ENCODE results near the gene DDIT3. TPM values are rescaled to one million over a fixed set of nuclear protein-coding genes. Genes with fewer than 3 reads are reported as not detected.

The DDIT3 gene
- polyA plus RNA-seq, 1 donor from 2014 or later: 24.0 TPM

DNA sequence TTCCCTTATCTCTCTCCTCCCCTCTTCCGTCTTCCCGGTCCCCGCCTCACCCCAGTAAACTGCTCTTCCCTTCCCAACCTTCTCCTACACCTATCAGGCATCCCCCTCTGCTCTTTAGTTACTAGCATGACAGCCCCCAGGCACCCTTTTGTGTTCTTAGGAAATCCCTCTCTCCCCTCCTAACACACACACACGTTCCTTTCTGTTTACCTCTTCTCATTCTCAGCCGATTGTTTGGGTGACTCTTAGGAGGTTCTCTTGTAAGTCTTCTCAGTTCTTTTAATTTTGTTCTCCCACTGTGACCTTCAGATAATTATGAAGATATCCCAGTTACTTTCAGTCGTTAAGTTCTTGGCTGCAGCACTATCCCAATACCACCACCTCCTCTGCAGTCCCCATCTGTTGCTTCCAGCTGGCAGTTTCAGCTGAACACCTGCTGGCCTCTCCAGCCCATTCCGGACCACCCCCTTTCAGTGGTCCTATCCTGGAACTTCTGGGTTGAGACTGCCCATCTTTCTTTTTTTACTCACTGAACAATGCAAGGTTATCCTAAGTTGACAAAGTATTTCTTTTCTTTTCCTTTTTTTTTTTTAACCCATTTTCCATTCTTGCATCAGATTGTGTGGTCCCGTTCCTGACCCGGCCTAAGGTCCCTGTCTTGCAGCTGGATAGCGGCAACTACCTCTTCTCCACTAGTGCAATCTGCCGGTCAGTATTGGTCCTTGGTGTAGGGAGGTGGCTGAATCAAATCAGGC lies 31.7 kb downstream of the DDIT3 start:
- peak overlapping the region; percentile 85 for H3K4me3 ChIP-seq (ENCODE audit: low read length)
- H4K20me1 ChIP-seq (ENCODE audit: insufficient read depth): no peaks in the 10 kb centered on the region
- H3K36me3 ChIP-seq (ENCODE audit: insufficient read depth, low read length): peaks cover 4% of the 10 kb centered on the region
- no peaks in the 10 kb centered on the region for H3K9me3 ChIP-seq (ENCODE audit: low read length)
- H2AFZ ChIP-seq (ENCODE audit: low read depth, low read length): peak overlapping the region; percentile 23
- peak overlapping the region; percentile 66 for H3K27ac ChIP-seq (ENCODE audit: low read length)
- peaks cover 15% of the 10 kb centered on the region for H3K79me2 ChIP-seq (replicated peaks; ENCODE audit: insufficient read depth, low read length)
- H3F3A ChIP-seq (ENCODE audit: insufficient read depth, low read length, poor library complexity, severe bottlenecking): no peaks in the 10 kb centered on the region
- peak overlapping the region; percentile 99 for H3K4me2 ChIP-seq (ENCODE audit: low read length)
- H3K9ac ChIP-seq (ENCODE audit: low read length): peak overlapping the region; percentile 80
- no peaks in the 10 kb centered on the region for H3K27me3 ChIP-seq (ENCODE audit: insufficient read depth, low read depth, low read length)
- no peaks in the 10 kb centered on the region for H3K9me2 ChIP-seq (ENCODE audit: insufficient read depth, low read length)
- TF ChIP-seq EP300 (conservative IDR thresholded peaks at IDR 0.05; ENCODE audit: poor library complexity, severe bottlenecking) (no peak), POLR2AphosphoS5 (IDR thresholded peaks at IDR 0.05) (no peak), EZH2 (IDR thresholded peaks at IDR 0.05; ENCODE audit: borderline replicate concordance, insufficient read depth, low read length, poor library complexity, severe bottlenecking) (no peak), RAD21 (conservative IDR thresholded peaks at IDR 0.05) (no peak), SMC3 (conservative IDR thresholded peaks at IDR 0.05; ENCODE audit: poor library complexity) (no peak), TAF1 (IDR thresholded peaks at IDR 0.05; ENCODE audit: low read depth) (no peak), MXI1 (conservative IDR thresholded peaks at IDR 0.05; ENCODE audit: poor library complexity, severe bottlenecking) (no peak)
- TF ChIP-seq, protein P1, sequence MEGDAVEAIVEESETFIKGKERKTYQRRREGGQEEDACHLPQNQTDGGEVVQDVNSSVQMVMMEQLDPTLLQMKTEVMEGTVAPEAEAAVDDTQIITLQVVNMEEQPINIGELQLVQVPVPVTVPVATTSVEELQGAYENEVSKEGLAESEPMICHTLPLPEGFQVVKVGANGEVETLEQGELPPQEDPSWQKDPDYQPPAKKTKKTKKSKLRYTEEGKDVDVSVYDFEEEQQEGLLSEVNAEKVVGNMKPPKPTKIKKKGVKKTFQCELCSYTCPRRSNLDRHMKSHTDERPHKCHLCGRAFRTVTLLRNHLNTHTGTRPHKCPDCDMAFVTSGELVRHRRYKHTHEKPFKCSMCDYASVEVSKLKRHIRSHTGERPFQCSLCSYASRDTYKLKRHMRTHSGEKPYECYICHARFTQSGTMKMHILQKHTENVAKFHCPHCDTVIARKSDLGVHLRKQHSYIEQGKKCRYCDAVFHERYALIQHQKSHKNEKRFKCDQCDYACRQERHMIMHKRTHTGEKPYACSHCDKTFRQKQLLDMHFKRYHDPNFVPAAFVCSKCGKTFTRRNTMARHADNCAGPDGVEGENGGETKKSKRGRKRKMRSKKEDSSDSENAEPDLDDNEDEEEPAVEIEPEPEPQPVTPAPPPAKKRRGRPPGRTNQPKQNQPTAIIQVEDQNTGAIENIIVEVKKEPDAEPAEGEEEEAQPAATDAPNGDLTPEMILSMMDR (IDR thresholded peaks at IDR 0.05; ENCODE audit: poor library complexity, severe bottlenecking): no peak
- TF ChIP-seq, protein P2, sequence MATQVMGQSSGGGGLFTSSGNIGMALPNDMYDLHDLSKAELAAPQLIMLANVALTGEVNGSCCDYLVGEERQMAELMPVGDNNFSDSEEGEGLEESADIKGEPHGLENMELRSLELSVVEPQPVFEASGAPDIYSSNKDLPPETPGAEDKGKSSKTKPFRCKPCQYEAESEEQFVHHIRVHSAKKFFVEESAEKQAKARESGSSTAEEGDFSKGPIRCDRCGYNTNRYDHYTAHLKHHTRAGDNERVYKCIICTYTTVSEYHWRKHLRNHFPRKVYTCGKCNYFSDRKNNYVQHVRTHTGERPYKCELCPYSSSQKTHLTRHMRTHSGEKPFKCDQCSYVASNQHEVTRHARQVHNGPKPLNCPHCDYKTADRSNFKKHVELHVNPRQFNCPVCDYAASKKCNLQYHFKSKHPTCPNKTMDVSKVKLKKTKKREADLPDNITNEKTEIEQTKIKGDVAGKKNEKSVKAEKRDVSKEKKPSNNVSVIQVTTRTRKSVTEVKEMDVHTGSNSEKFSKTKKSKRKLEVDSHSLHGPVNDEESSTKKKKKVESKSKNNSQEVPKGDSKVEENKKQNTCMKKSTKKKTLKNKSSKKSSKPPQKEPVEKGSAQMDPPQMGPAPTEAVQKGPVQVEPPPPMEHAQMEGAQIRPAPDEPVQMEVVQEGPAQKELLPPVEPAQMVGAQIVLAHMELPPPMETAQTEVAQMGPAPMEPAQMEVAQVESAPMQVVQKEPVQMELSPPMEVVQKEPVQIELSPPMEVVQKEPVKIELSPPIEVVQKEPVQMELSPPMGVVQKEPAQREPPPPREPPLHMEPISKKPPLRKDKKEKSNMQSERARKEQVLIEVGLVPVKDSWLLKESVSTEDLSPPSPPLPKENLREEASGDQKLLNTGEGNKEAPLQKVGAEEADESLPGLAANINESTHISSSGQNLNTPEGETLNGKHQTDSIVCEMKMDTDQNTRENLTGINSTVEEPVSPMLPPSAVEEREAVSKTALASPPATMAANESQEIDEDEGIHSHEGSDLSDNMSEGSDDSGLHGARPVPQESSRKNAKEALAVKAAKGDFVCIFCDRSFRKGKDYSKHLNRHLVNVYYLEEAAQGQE (IDR thresholded peaks at IDR 0.05; ENCODE audit: borderline replicate concordance): no peak

DNA sequence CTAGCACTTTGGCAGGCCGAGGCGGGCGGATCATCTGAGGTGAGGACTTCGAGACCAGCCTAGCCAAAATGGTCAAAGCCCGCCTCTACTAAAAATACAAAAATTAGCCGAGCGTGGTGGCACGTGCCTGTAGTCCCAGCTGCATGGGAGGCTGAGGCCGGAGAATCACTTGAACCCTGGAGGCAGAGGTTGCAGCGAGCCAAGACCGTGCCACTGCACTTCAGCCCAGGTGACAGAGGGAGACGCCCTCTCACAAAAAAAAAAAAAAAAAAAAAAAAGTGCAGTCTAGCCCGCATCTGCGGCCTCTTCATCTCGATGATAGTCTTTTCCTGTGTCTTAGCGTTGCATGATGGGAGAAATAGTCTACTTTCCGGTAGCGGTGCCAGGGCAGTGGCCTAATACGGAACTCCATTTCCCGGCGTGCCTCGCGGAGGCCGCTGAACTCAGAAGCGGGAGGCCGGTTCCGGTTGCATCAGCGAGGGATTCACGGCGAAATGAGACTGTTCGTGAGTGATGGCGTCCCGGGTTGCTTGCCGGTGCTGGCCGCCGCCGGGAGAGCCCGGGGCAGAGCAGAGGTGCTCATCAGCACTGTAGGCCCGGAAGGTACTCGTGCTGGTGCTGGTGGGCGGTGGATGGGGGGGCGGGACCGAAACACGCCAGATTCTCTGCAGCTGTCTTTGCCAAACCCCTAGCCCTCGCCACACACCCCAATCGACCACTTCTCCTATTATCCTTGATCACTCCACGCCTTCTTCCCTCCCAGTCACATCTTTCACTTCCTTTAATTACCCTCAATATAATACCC lies 32.5 kb downstream of the DDIT3 start, which contains the start of gene MARS1:
TSS of gene MARS1 (plus strand) at position 472 of the 805 bp plus-strand sequence. CDS start at position 495, 23 bp downstream.
- Histone ChIP-seq H3K4me3 (ENCODE audit: low read length) (peak within 1 kb of the TSS; percentile 85), H3K79me2 (replicated peaks; ENCODE audit: insufficient read depth, low read length) (peaks cover 15% of the 10 kb centered on the region), H3K9ac (ENCODE audit: low read length) (peak within 1 kb of the TSS; percentile 80), H3K9me3 (ENCODE audit: low read length) (no peaks in the 10 kb centered on the region), H3K27me3 (ENCODE audit: insufficient read depth, low read depth, low read length) (no peaks in the 10 kb centered on the region), H3K36me3 (ENCODE audit: insufficient read depth, low read length) (peaks cover 2% of the 10 kb centered on the region), H4K20me1 (ENCODE audit: insufficient read depth) (no peaks in the 10 kb centered on the region), H2AFZ (ENCODE audit: low read depth, low read length) (peak within 1 kb of the TSS; percentile 33), H3K4me2 (ENCODE audit: low read length) (peak within 1 kb of the TSS; percentile 99), H3K27ac (ENCODE audit: low read length) (peak within 1 kb of the TSS; percentile 66), H3K9me2 (ENCODE audit: insufficient read depth, low read length) (no peaks in the 10 kb centered on the region), H3F3A (ENCODE audit: insufficient read depth, low read length, poor library complexity, severe bottlenecking) (no peaks in the 10 kb centered on the region)
- TF ChIP-seq, protein P1 (IDR thresholded peaks at IDR 0.05; ENCODE audit: poor library complexity, severe bottlenecking): peak; percentile 62
- TF ChIP-seq POLR2AphosphoS5 (IDR thresholded peaks at IDR 0.05): peak; percentile 94
- peak; percentile 83 for TF ChIP-seq TAF1 (IDR thresholded peaks at IDR 0.05; ENCODE audit: low read depth)
- TF ChIP-seq EP300 (conservative IDR thresholded peaks at IDR 0.05; ENCODE audit: poor library complexity, severe bottlenecking): no peak
- TF ChIP-seq MXI1 (conservative IDR thresholded peaks at IDR 0.05; ENCODE audit: poor library complexity, severe bottlenecking): peak; percentile 86
